ENCODE measurements around the gene KRT77. TPM values are rescaled to one million over a fixed set of nuclear protein-coding genes. Genes with fewer than 3 reads are reported as not detected.

The KRT77 gene
- total RNA-seq, 1 experiment from 2014 or later = not detected

GRCh38 chr12:52662093-52662917 lies 41.0 kb downstream of the KRT77 start (continued):
- TF ChIP-seq ZNF532 (CRISPR knock-in tag; IDR thresholded peaks at IDR 0.05; ENCODE audit: borderline replicate concordance) (no peak), ETV6 (CRISPR knock-in tag; IDR thresholded peaks at IDR 0.05) (no peak)

GRCh38 chr12:52661668-52662067 lies 41.7 kb downstream of the KRT77 start:
- Mint-ChIP-seq H3K4me1 (no peaks in the 10 kb centered on the region), H3K27ac (no peak overlapping the region), H3K4me3 (no peak overlapping the region), H3K36me3 (no peaks in the 10 kb centered on the region), H3K9me3 (no peaks in the 10 kb centered on the region), H3K27me3 (ENCODE audit: low read depth) (no peaks in the 10 kb centered on the region)
- no peak for ATAC-seq
- ChIA-PET POLR2A (no interaction called here), CTCF (interaction anchor here (0.9 to 1.0 kb wide), 2 partner anchors 209 to 319 kb away, joined by 3 read pairs; no protein-coding TSS in a partner anchor)
- no peak for TF ChIP-seq OVOL2 (CRISPR knock-in tag; IDR thresholded peaks at IDR 0.05; ENCODE audit: borderline replicate concordance)
- no peak for TF ChIP-seq KAT7 (CRISPR knock-in tag; IDR thresholded peaks at IDR 0.05; ENCODE audit: borderline replicate concordance)
- no peak for TF ChIP-seq USF2 (CRISPR knock-in tag; IDR thresholded peaks at IDR 0.05)
- no peak for TF ChIP-seq NR1H2 (CRISPR knock-in tag; IDR thresholded peaks at IDR 0.05)
- no peak for TF ChIP-seq ARID4B (CRISPR knock-in tag; IDR thresholded peaks at IDR 0.05; ENCODE audit: borderline replicate concordance)
- TF ChIP-seq ZBTB43 (CRISPR knock-in tag; IDR thresholded peaks at IDR 0.05) = no peak
- TF ChIP-seq RORB (CRISPR knock-in tag; IDR thresholded peaks at IDR 0.05) = no peak
- TF ChIP-seq ATF2 (CRISPR knock-in tag; IDR thresholded peaks at IDR 0.05; ENCODE audit: borderline replicate concordance, low read depth) = no peak
- TF ChIP-seq ZNF219 (CRISPR knock-in tag; IDR thresholded peaks at IDR 0.05; ENCODE audit: borderline replicate concordance) = no peak
- no peak for TF ChIP-seq PREB (CRISPR knock-in tag; IDR thresholded peaks at IDR 0.05; ENCODE audit: borderline replicate concordance)
- no peak for TF ChIP-seq E2F5 (CRISPR knock-in tag; IDR thresholded peaks at IDR 0.05)
- TF ChIP-seq GABPB1 (CRISPR knock-in tag; IDR thresholded peaks at IDR 0.05) = no peak
- TF ChIP-seq AFF4 (CRISPR knock-in tag; IDR thresholded peaks at IDR 0.05; ENCODE audit: borderline replicate concordance) = no peak
- DNase-seq (ENCODE audit: low spot score) = no peak

Measured in WTC11 (cell line).